Activated CD8-positive, alpha-beta T cell treated with anti-CD3 and anti-CD28 coated beads for 36 hours (primary cell): ENCODE data around the gene GALNT7. TPM values are rescaled to one million over a fixed set of nuclear protein-coding genes. Genes with fewer than 3 reads are reported as not detected.

ENCODE experiments used
- ATAC-seq: fragments of 200-7000 bp; cut with Tn5 transposase; one replicate; pipeline ENCODE4 v1.10.0; 2021; ENCODE audit warnings: mild to moderate bottlenecking, moderate library complexity
- CTCF ChIA-PET: fragments of 350-600 bp; sonication (Branson Sonifier 250); formaldehyde crosslinking; loops from one replicate; lab custom pipeline; 2021; ENCODE audit warnings: antibody characterized with exemption; lab: Charles Lee
- POLR2A ChIA-PET: fragments of 350-600 bp; sonication (Branson Sonifier 250); formaldehyde crosslinking; loops from one replicate; lab custom pipeline; 2021; ENCODE audit warnings: antibody characterized with exemption; lab: Charles Lee
- DNase-seq: peaks from one replicate; pipeline ENCODE4 v3.0.0-alpha.2; 2020
- H3K27ac Mint-ChIP-seq: one replicate; pipeline ENCODE4 v1.8.0; 2021; ENCODE audit warnings: mild to moderate bottlenecking, mixed read lengths
- H3K27me3 Mint-ChIP-seq: one replicate; pipeline ENCODE4 v1.8.0; 2021; ENCODE audit warnings: mixed read lengths
- H3K36me3 Mint-ChIP-seq: one replicate; pipeline ENCODE4 v1.8.0; 2021; ENCODE audit warnings: low read depth, mixed read lengths
- H3K4me1 Mint-ChIP-seq: one replicate; pipeline ENCODE4 v1.8.0; 2021; ENCODE audit warnings: low read depth, mixed read lengths
- H3K4me3 Mint-ChIP-seq: one replicate; pipeline ENCODE4 v1.8.0; 2021; ENCODE audit warnings: mild to moderate bottlenecking, moderate library complexity, mixed read lengths
- H3K9me3 Mint-ChIP-seq: one replicate; pipeline ENCODE4 v1.8.0; 2021; ENCODE audit warnings: mixed read lengths
- intact Hi-C: fragments of 100-400 bp; cut with micrococcal nuclease; formaldehyde crosslinking; loops from one replicate; pipeline ENCODE4 v1.10.0; 2022
- total RNA-seq, 2 experiments: library from RNA; stranded (reverse); gene quantifications; one replicate each; pipeline ENCODE4 v1.2.3, GENCODE V29; 2021
- TF ChIP-seq, protein P1 (sequence below): fragments of 200-600 bp; IDR thresholded peaks from one replicate; pipeline ENCODE4 v1.8.0; 2022; ENCODE audit warnings: antibody characterized with exemption, mild to moderate bottlenecking

Gene GALNT7
- total RNA-seq, 2 experiments from 2014 or later: 10.2 to 10.4 TPM

DNA sequence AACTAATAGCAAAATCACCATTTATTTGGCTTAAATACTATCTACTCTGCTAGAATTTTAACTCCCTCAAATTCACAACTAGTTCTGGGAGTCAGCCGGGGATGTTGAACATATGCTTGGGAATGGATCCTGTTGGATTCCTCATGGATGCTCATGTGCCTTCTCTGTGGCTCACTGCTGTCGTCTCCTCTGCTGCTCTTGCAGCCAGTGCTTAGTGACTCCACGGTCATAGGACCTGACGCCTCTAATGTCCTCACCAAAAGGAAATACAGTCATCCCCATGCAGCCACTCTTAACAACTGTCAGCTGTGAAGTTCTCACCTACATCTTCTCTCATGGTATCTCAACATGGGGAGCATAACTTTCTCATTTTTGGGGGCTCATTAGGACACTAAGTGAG lies 106.1 kb downstream of the GALNT7 start:
- no peak overlapping the region for H3K27ac Mint-ChIP-seq
- H3K36me3 Mint-ChIP-seq: peaks cover 20% of the 10 kb centered on the region
- DNase-seq (no peak), ATAC-seq (no peak)
- H3K9me3 Mint-ChIP-seq: no peaks in the 10 kb centered on the region
- no peak overlapping the region for H3K4me3 Mint-ChIP-seq
- ChIA-PET CTCF (interaction anchor here (0.9 to 4.7 kb wide), 5 partner anchors 14 to 261 kb away, joined by 4 to 20 read pairs (median 6); no protein-coding TSS in a partner anchor), POLR2A (interaction anchor here (1.6 kb wide), 1 partner anchor 18 kb away, joined by 3 read pairs; no protein-coding TSS in a partner anchor)
- no peaks in the 10 kb centered on the region for H3K27me3 Mint-ChIP-seq
- TF ChIP-seq, protein P1, sequence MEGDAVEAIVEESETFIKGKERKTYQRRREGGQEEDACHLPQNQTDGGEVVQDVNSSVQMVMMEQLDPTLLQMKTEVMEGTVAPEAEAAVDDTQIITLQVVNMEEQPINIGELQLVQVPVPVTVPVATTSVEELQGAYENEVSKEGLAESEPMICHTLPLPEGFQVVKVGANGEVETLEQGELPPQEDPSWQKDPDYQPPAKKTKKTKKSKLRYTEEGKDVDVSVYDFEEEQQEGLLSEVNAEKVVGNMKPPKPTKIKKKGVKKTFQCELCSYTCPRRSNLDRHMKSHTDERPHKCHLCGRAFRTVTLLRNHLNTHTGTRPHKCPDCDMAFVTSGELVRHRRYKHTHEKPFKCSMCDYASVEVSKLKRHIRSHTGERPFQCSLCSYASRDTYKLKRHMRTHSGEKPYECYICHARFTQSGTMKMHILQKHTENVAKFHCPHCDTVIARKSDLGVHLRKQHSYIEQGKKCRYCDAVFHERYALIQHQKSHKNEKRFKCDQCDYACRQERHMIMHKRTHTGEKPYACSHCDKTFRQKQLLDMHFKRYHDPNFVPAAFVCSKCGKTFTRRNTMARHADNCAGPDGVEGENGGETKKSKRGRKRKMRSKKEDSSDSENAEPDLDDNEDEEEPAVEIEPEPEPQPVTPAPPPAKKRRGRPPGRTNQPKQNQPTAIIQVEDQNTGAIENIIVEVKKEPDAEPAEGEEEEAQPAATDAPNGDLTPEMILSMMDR: no peak
- H3K4me1 Mint-ChIP-seq: no peaks in the 10 kb centered on the region
- intact Hi-C loops: no loop called here

DNA sequence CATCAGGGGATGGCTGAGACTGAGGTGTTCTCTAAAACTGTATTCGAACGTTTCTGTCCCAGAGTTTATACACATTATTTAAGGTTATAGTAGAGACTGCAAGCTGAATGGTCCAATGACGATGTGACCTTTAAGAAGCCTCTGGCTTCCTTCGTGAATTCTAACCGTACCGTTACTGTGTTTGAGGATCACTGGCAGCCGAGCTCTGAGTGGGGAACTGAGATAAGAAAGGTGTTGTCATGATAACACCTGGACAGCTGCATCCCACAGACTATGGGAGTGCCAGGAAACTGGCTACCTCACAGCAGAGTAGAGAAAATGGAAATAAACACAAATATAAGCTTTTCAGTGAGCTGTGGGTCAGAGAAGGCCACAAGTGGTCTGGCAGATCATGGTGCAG lies 106.5 kb downstream of the GALNT7 start:
- TF ChIP-seq, protein P1: no peak
- POLR2A ChIA-PET: interaction anchor here (1.6 kb wide), 1 partner anchor 18 kb away, joined by 3 read pairs; no protein-coding TSS in a partner anchor
- Mint-ChIP-seq H3K9me3 (no peaks in the 10 kb centered on the region), H3K4me3 (no peak overlapping the region), H3K27ac (no peak overlapping the region), H3K4me1 (no peaks in the 10 kb centered on the region), H3K36me3 (peaks cover 20% of the 10 kb centered on the region), H3K27me3 (no peaks in the 10 kb centered on the region)
- CTCF ChIA-PET: interaction anchor here (0.9 to 4.7 kb wide), 4 partner anchors 13 to 261 kb away, joined by 4 to 20 read pairs (median 6); no protein-coding TSS in a partner anchor
- DNase-seq: no peak
- intact Hi-C loops: no loop called here
- ATAC-seq: no peak

DNA sequence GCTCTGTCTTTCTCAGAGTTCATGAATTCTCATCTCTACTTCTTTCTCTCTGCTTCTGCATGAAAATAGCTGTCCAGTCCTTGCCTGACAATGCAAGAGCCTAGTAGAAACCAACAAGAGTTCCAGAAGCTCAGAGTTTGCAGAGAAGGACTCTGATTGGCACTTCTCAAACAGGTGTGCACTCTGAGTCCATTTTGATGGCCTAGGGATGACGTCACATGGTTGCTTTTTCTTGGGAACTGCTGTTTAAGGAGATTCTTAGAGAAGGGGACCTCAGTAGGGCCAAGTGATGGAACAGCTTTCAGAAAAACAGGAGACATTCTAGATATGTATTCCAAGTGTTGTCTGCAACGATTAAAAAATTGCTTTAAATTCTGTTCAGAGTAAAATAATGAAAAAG lies 108.7 kb downstream of the GALNT7 start:
- DNase-seq (no peak), ATAC-seq (no peak)
- Mint-ChIP-seq H3K36me3 (peaks cover 24% of the 10 kb centered on the region), H3K4me3 (no peak overlapping the region), H3K27ac (no peak overlapping the region), H3K9me3 (no peaks in the 10 kb centered on the region), H3K4me1 (peaks cover 4% of the 10 kb centered on the region), H3K27me3 (no peaks in the 10 kb centered on the region)
- TF ChIP-seq, protein P1: no peak
- intact Hi-C loops: no loop called here
- ChIA-PET CTCF (interaction anchor here (1.0 to 4.7 kb wide), 5 partner anchors 10 to 264 kb away, joined by 3 to 20 read pairs (median 9); no protein-coding TSS in a partner anchor), POLR2A (no interaction called here)

DNA sequence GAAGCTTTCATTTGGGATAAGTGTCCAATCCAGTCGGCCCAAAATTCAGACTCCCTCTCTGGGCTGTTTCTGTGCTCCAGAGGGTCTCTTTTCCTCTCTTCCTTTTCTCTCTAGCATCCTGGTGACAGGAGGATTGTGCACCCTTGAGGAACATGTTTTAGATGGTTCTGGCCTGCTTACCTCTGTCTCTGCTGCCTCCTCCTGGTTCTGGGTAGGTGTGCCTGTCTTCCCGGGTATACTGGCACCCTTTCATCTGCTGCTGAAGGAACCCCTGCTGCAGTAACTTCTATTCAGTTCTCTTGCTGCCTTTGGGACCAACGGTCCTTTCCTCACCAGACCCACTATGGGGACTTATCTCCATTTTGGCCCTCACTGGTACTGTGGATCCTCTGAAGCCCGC lies 112.4 kb downstream of the GALNT7 start:
- Mint-ChIP-seq H3K27me3 (no peaks in the 10 kb centered on the region), H3K9me3 (peaks cover 2% of the 10 kb centered on the region), H3K4me1 (peaks cover 4% of the 10 kb centered on the region), H3K36me3 (peaks cover 16% of the 10 kb centered on the region), H3K27ac (no peak overlapping the region), H3K4me3 (no peak overlapping the region)
- no peak for ATAC-seq
- CTCF ChIA-PET: interaction anchor here (0.9 to 4.2 kb wide), 4 partner anchors 13 to 268 kb away, joined by 3 to 25 read pairs (median 8); no protein-coding TSS in a partner anchor
- DNase-seq: no peak
- TF ChIP-seq, protein P1: no peak
- POLR2A ChIA-PET: no interaction called here
- intact Hi-C loops: no loop called here
